Inflammatory macrophage (primary cell): ENCODE measurements around the gene RIPPLY3.

Experiments used
- DNase-seq, 2 donors: peaks; one replicate each; pipeline ENCODE4 v3.0.0-alpha.2; 2020 to 2022

Gene RIPPLY3

DNA sequence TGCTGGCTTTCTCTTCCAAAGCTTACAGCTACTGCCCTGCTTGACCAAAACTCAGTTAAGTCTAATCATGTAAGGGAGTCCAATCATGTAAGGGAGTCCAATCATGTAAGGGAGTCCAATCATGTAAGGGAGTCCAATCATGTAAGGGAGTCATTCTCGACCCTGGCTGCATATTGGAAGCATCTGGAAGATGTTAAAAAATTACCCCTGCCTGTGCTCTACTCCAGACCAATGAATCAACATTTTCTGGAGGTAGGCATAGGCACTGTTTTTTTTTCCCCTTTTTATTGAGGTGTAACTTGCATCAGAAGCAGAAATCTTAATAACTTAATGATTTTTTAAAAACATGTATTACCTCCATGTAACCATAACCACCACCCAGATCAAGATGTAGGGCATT lies 56.9 kb downstream of the RIPPLY3 start:
- DNase-seq: no peak

DNA sequence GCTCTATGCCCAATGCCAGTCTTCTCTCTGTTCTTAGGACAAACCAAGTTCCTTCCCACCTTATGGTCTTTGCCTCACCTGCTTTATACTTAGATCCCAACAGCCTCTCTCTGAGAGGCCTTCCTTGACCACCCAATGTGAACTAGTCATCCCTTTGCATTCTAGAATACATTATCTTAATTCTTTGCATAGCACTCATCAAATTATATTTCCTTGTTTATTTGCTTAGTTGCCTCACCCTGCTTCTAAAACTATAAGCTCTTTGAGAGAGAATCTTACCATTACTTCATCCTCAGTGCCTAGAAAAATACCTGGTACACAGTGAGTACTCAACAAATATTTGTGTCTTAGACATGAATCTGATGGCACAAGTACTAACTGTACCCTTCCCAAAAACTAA lies 58.3 kb downstream of the RIPPLY3 start:
- no peak for DNase-seq

DNA sequence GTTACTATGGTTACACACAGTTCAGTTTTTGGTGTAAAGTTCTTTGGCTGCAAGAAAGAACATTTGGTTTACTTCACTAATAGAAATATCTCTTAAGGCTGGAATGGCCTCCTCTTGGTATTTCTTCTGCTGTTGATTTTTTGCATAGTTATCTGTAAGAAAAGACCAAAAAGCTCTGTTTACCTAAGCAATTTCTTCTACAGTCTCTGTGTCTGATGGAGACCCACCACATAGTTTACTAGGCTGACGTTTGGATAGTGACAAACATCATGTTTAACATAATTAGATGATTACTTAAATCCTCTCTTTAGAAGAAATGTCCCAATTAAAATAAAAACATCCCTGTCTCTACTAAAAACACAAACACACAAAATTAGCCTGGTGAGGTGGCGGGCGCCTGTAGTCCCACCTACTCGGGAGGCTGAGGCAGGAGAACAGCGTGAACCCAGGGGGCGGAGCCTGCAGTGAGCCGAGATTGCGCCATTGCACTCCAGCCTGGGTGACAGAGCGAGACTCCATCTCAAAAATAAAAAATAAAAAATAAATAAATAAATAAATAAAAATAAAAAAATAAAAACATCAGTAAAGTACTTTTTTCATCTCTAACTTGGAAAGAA lies 59.2 kb downstream of the RIPPLY3 start:
- no peak for DNase-seq
